GM12878 (cell line): ENCODE results near the gene SYNPR. TPM values are rescaled to one million over a fixed set of nuclear protein-coding genes. Genes with fewer than 3 reads are reported as not detected.

ENCODE experiments used
- ATAC-seq: fragments of 200-7000 bp; cut with Tn5 transposase; 3 replicates; pipeline ENCODE4 v1.9.1; 2020; ENCODE audit warnings: mild to moderate bottlenecking, moderate library complexity
- BruUV-seq: library from RNA; stranded (reverse); fragments of 400-500 nt; replicated peaks from 2 replicates; lab custom pipeline; 2021; lab: Mats Ljungman, UMichigan
- CTCF ChIA-PET: fragments of 300-600 bp; sonication (Branson Sonifier 250); formaldehyde crosslinking; extraction: SDS; loops from one replicate; lab custom pipeline; 2021; ENCODE audit warnings: inconsistent platforms; lab: Yijun Ruan, JAX
- POLR2A ChIA-PET: fragments of 350-600 bp; formaldehyde crosslinking; extraction: SDS; loops from one replicate; lab custom pipeline; 2021; ENCODE audit warnings: inconsistent platforms; lab: Charles Lee
- RAD21 ChIA-PET: fragments of 300-600 bp; sonication (Branson Sonifier 250); formaldehyde crosslinking; loops from one replicate; lab custom pipeline; 2023; ENCODE audit warnings: antibody characterized with exemption; ENCODE audit not compliant: unreplicated experiment; lab: Charles Lee
- SMC1A ChIA-PET: fragments of 300-600 bp; sonication (Branson Sonifier 250); formaldehyde crosslinking; loops from one replicate; lab custom pipeline; 2023; ENCODE audit not compliant: unreplicated experiment, uncharacterized antibody; lab: Charles Lee
- DNase-seq: peaks from one replicate; pipeline ENCODE4 v3.0.0-alpha.2; 2011; ENCODE audit warnings: low read depth, low spot score
- FAIRE-seq: peaks from 3 replicates; lab custom pipeline; 2011; peaks lifted over from hg19 to GRCh38; lab: Jason Lieb, UNC
- H2AFZ ChIP-seq: 2 replicates; pipeline ENCODE4 v1.6.0; 2011; ENCODE audit warnings: low read depth, low read length, control low read depth; ENCODE audit not compliant: control insufficient read depth
- H3K27ac ChIP-seq: 2 replicates; pipeline ENCODE4 v1.5.1; 2011; ENCODE audit warnings: control low read depth; ENCODE audit not compliant: control insufficient read depth, insufficient read depth
- H3K27me3 ChIP-seq, 2 experiments: replicated peaks in 1 of 2; 2 replicates each; pipeline versions ENCODE4 v1.6.0 to v1.6.1; 2011; ENCODE audit warnings: low read length in 1 of 2; ENCODE audit not compliant: control insufficient read depth in 2 of 2, insufficient read depth in 2 of 2
- H3K36me3 ChIP-seq, 2 experiments: 2 replicates each; pipeline ENCODE4 v1.5.1; 2011; ENCODE audit warnings: low read length in 1 of 2; ENCODE audit not compliant: control insufficient read depth in 2 of 2, insufficient read depth in 2 of 2
- H3K4me1 ChIP-seq: 2 replicates; pipeline ENCODE4 v1.6.1; 2011; ENCODE audit warnings: mild to moderate bottlenecking, low read length, moderate library complexity, mixed read lengths; ENCODE audit not compliant: control insufficient read depth, insufficient read depth
- H3K4me2 ChIP-seq: 2 replicates; pipeline ENCODE4 v1.6.0; 2011; ENCODE audit warnings: control low read depth; ENCODE audit not compliant: control insufficient read depth, insufficient read depth
- H3K4me3 ChIP-seq: fragments of 200-600 bp; sonication (generic); 2 replicates; pipeline ENCODE4 v1.5.1; 2016
- H3K79me2 ChIP-seq: 2 replicates; pipeline ENCODE4 v1.6.0; 2011; ENCODE audit warnings: low read length; ENCODE audit not compliant: control insufficient read depth, insufficient read depth
- H3K9ac ChIP-seq: 2 replicates; pipeline ENCODE4 v1.8.0; 2011; ENCODE audit warnings: low read length, control low read depth, mixed read lengths; ENCODE audit not compliant: control insufficient read depth, insufficient read depth
- H3K9me3 ChIP-seq: replicated peaks from 3 replicates; pipeline ENCODE4 v1.5.1; 2011; ENCODE audit warnings: mild to moderate bottlenecking, low read length; ENCODE audit not compliant: control insufficient read depth, insufficient read depth
- H4K20me1 ChIP-seq: 2 replicates; pipeline ENCODE4 v1.6.0; 2011; ENCODE audit not compliant: control insufficient read depth, insufficient read depth
- ASH2L ChIP-seq: fragments of 300-600, 200-600 bp; sonication (generic); IDR thresholded peaks from 2 replicates; pipeline ENCODE4 v1.6.1; 2017; ENCODE audit warnings: low read depth, mild to moderate bottlenecking, borderline replicate concordance
- E2F4 ChIP-seq: IDR thresholded peaks from 2 replicates; pipeline ENCODE4 v1.6.1; 2012; ENCODE audit warnings: low read depth, low read length, improper control_type of control experiment
- HSF1 ChIP-seq: fragments of 150-350 bp; IDR thresholded peaks from 2 replicates; pipeline ENCODE4 v1.6.1; 2014; ENCODE audit warnings: mild to moderate bottlenecking, low read depth, low read length
- NR2F1 ChIP-seq: fragments of 450-650 bp; conservative IDR thresholded peaks from 2 replicates; pipeline ENCODE4 v1.6.1; 2017; ENCODE audit warnings: mild to moderate bottlenecking
- POLR2A ChIP-seq: IDR thresholded peaks from 2 replicates; pipeline ENCODE4 v1.6.1; 2011; ENCODE audit warnings: low read depth, mild to moderate bottlenecking, low read length
- TBL1XR1 ChIP-seq: IDR thresholded peaks from 2 replicates; pipeline ENCODE4 v1.6.1; 2012; ENCODE audit warnings: low read depth, low read length, improper control_type of control experiment
- TCF3 ChIP-seq: IDR thresholded peaks from 2 replicates; pipeline ENCODE4 v1.6.1; 2012; ENCODE audit warnings: low read depth, mild to moderate bottlenecking, low read length, borderline replicate concordance; ENCODE audit not compliant: insufficient read depth
- ZSCAN29 ChIP-seq: fragments of 450-650 bp; IDR thresholded peaks from 2 replicates; pipeline ENCODE4 v1.6.1; 2017; ENCODE audit warnings: mild to moderate bottlenecking, moderate library complexity
- WGBS: methylation state at CpG from one replicate; pipeline ENCODE4 v1.1.6; 2016; ENCODE audit warnings: low lambda C conversion rate; ENCODE audit not compliant: insufficient replicate concordance, insufficient coverage; ENCODE audit errors: missing lambda C conversion rate; 5-methylcytosine and 5-hydroxymethylcytosine counted together
- in situ Hi-C: fragments of 300-500 bp; cut with MboI; formaldehyde crosslinking; loops from 9 replicates; pipeline ENCODE4 v1.14.3; 2018; ENCODE audit warnings: mixed read lengths
- intact Hi-C: fragments of 100-400 bp; cut with micrococcal nuclease; formaldehyde crosslinking; loops from one replicate; pipeline ENCODE4 v1.14.2; 2022; ENCODE audit not compliant: unreplicated experiment
- polyA plus RNA-seq, 11 experiments: library from polyadenylated mRNA; depleted of rRNA in 4 of 11; unstranded in 6 of 11; stranded (reverse) in 5 of 11; fragments of >200 nt; fragmentation: Nextera tagmentation in 4 of 11; fragmentation: Illumina TruSeq in 1 of 11; extraction: Ambion mirVana in 4 of 11; extraction: Trizol in 1 of 11; gene quantifications; 1 replicate in 1 of 11; 2 replicates in 10 of 11; pipeline versions ENCODE4 v1.2.1 to v1.2.3, GENCODE V29; 2011 to 2016; ENCODE audit warnings: inconsistent platforms in 2 of 11, missing spikeins in 2 of 11, low read depth in 1 of 11
- total RNA-seq, 4 experiments: library from RNA; depleted of rRNA in 3 of 4; stranded (reverse); fragments of >200 nt in 3 of 4; fragmentation: Illumina TruSeq in 1 of 4; extraction: Trizol in 1 of 4; gene quantifications; 2 replicates each; pipeline versions ENCODE4 v1.2.1 to v1.2.3, GENCODE V29; 2013 to 2021

Gene SYNPR
- total and polyA plus RNA-seq, 10 of the 15 experiments (the other 5 are each of a cell fraction or from before 2014, with no cell fraction given): not detected

GRCh38 chr3:63354160-63354559 is 76.1 kb downstream of the SYNPR start:
- RAD21 ChIA-PET: no interaction called here
- DNase-seq (no peak), ATAC-seq (no peak), FAIRE-seq (no peak)
- WGBS: 0% methylated on average over 1 of the region's 1 CpG
- in situ Hi-C loops (loop anchor here (5.0 kb wide), 2 partner anchors 463 to 638 kb away; partner anchors contain the start of gene C3orf49), intact Hi-C loops (loop anchor here (5.0 kb wide), 1 partner anchor 1128 kb away; no protein-coding TSS in a partner anchor)
- no peaks in the 10 kb centered on the region for H3K4me1 ChIP-seq
- CTCF ChIA-PET: interaction anchor here (1.1 kb wide), 1 partner anchor 465 kb away, joined by 5 read pairs; the partner anchor contains the start of gene C3orf49
- no peak overlapping the region for H3K4me2 ChIP-seq
- TF ChIP-seq NR2F1 (no peak), ASH2L (no peak), HSF1 (no peak), TBL1XR1 (no peak), ZSCAN29 (no peak), E2F4 (no peak), POLR2A (no peak), TCF3 (no peak)
- BruUV-seq: no TSS peak
- SMC1A ChIA-PET: interaction anchor here (1.2 to 1.4 kb wide), 2 partner anchors 231 to 464 kb away, joined by 3 to 8 read pairs; no protein-coding TSS in a partner anchor
- H3K4me3 ChIP-seq: no peak overlapping the region
- H3K27me3 ChIP-seq: no peaks in the 10 kb centered on the region
- H3K79me2 ChIP-seq: no peaks in the 10 kb centered on the region
- H3K9ac ChIP-seq: no peak overlapping the region
- H3K27ac ChIP-seq: no peak overlapping the region
- POLR2A ChIA-PET: no interaction called here
- H4K20me1 ChIP-seq: no peaks in the 10 kb centered on the region
- H3K36me3 ChIP-seq: no peaks in the 10 kb centered on the region
- H2AFZ ChIP-seq: no peak overlapping the region
- no peaks in the 10 kb centered on the region for H3K9me3 ChIP-seq
